Skeletal muscle tissue (tissue), 4 donors: ENCODE results near the gene SPN. TPM values are rescaled to one million over a fixed set of nuclear protein-coding genes. Genes with fewer than 3 reads are reported as not detected.
"Not testable (repeated sequence)": the region's sequence is repeated elsewhere in the genome, so short reads cannot be mapped to it uniquely, and the experiment has no call there.

Source experiments
- H3K27ac ChIP-seq: one replicate; pipeline ENCODE4 v1.7.0; 2013; ENCODE audit warnings: mild to moderate bottlenecking, low read depth, low read length, inconsistent platforms
- H3K27me3 ChIP-seq, 3 donors: one replicate each; pipeline ENCODE4 v1.7.0; 2013; ENCODE audit warnings: low read length in 3 of 3; ENCODE audit not compliant: control insufficient read depth in 3 of 3, insufficient read depth in 3 of 3
- H3K36me3 ChIP-seq, 3 donors: one replicate each; pipeline ENCODE4 v1.7.0; 2013; ENCODE audit warnings: low read length in 3 of 3; ENCODE audit not compliant: control insufficient read depth in 3 of 3, insufficient read depth in 3 of 3
- H3K4me1 ChIP-seq, 3 donors: one replicate each; pipeline ENCODE4 v1.7.0; 2013; ENCODE audit warnings: low read length in 3 of 3, mild to moderate bottlenecking in 3 of 3; ENCODE audit not compliant: control insufficient read depth in 3 of 3, insufficient read depth in 3 of 3
- H3K4me3 ChIP-seq, 3 donors: one replicate each; pipeline ENCODE4 v1.7.0; 2013; ENCODE audit warnings: low read length in 3 of 3
- H3K9ac ChIP-seq, 3 donors: one replicate each; pipeline ENCODE4 v1.7.0; 2013; ENCODE audit warnings: low read length in 3 of 3, mild to moderate bottlenecking in 3 of 3, moderate library complexity in 2 of 3, low read depth in 1 of 3
- H3K9me3 ChIP-seq, 3 donors: one replicate each; pipeline ENCODE4 v1.7.0; 2013; ENCODE audit warnings: low read length in 3 of 3; ENCODE audit not compliant: control insufficient read depth in 3 of 3
- total RNA-seq: library from RNA; depleted of rRNA; stranded (reverse); fragments of >200 nt; gene quantifications from one replicate; pipeline ENCODE4 v1.2.3, GENCODE V29; 2014
- donor health status: Osteomylitis.

The SPN gene
- total RNA-seq, 1 donor from 2014 or later: 1.0 TPM

- not testable (repeated sequence) for H3K4me1 ChIP-seq, H3K9ac ChIP-seq, H3K36me3 ChIP-seq, H3K9me3 ChIP-seq, H3K4me3 ChIP-seq, H3K27ac ChIP-seq, H3K27me3 ChIP-seq
Observed at GRCh38 chr16:29628707-29629106, 34.3 kb upstream of the SPN start.

- not testable (repeated sequence) for H3K27ac ChIP-seq, H3K36me3 ChIP-seq, H3K9me3 ChIP-seq, H3K4me3 ChIP-seq, H3K4me1 ChIP-seq, H3K9ac ChIP-seq, H3K27me3 ChIP-seq
Observed at GRCh38 chr16:29629318-29629717, 33.7 kb upstream of the SPN start.

- not testable (repeated sequence) for H3K36me3 ChIP-seq, H3K9me3 ChIP-seq, H3K4me3 ChIP-seq, H3K27me3 ChIP-seq, H3K9ac ChIP-seq, H3K27ac ChIP-seq, H3K4me1 ChIP-seq
Observed at GRCh38 chr16:29631658-29632057, 31.4 kb upstream of the SPN start.

- H3K9me3 ChIP-seq, H3K27ac ChIP-seq, H3K4me3 ChIP-seq, H3K4me1 ChIP-seq, H3K36me3 ChIP-seq, H3K27me3 ChIP-seq, H3K9ac ChIP-seq: not testable (repeated sequence)
Observed at GRCh38 chr16:29635902-29636301, 27.1 kb upstream of the SPN start.

- H3K36me3 ChIP-seq, H3K4me3 ChIP-seq, H3K27ac ChIP-seq, H3K27me3 ChIP-seq, H3K4me1 ChIP-seq, H3K9ac ChIP-seq, H3K9me3 ChIP-seq: not testable (repeated sequence)
Observed at GRCh38 chr16:29636368-29636767, 26.7 kb upstream of the SPN start.

GRCh38 chr16:29638751-29639150, 24.3 kb upstream of the SPN start:
- H3K27ac ChIP-seq, H3K4me3 ChIP-seq, H3K9ac ChIP-seq, H3K4me1 ChIP-seq, H3K36me3 ChIP-seq, H3K9me3 ChIP-seq, H3K27me3 ChIP-seq: not testable (repeated sequence)

GRCh38 chr16:29641561-29641960, 21.5 kb upstream of the SPN start:
- no peaks in the 10 kb centered on the region for H3K9me3 ChIP-seq
- no peak overlapping the region for H3K27ac ChIP-seq
- no peak overlapping the region for H3K9ac ChIP-seq
- no peak overlapping the region for H3K4me3 ChIP-seq
- H3K27me3 ChIP-seq: no peaks in the 10 kb centered on the region
- no peaks in the 10 kb centered on the region for H3K4me1 ChIP-seq
- H3K36me3 ChIP-seq: no peaks in the 10 kb centered on the region

GRCh38 chr16:29643596-29643995, 19.5 kb upstream of the SPN start:
- Histone ChIP-seq H3K9me3 (no peaks in the 10 kb centered on the region), H3K9ac (no peak overlapping the region), H3K27ac (no peak overlapping the region), H3K4me1 (no peaks in the 10 kb centered on the region), H3K27me3 (no peaks in the 10 kb centered on the region), H3K4me3 (no peak overlapping the region), H3K36me3 (no peaks in the 10 kb centered on the region)

- no peak overlapping the region for H3K27ac ChIP-seq
- no peaks in the 10 kb centered on the region for H3K27me3 ChIP-seq
- no peaks in the 10 kb centered on the region for H3K9me3 ChIP-seq
- H3K9ac ChIP-seq: no peak overlapping the region
- no peak overlapping the region for H3K4me3 ChIP-seq
- H3K4me1 ChIP-seq: no peaks in the 10 kb centered on the region
- H3K36me3 ChIP-seq: no peaks in the 10 kb centered on the region
Observed at GRCh38 chr16:29644338-29644857, 18.6 kb upstream of the SPN start.

- Histone ChIP-seq H3K9ac (no peak overlapping the region), H3K4me1 (no peaks in the 10 kb centered on the region), H3K27ac (no peak overlapping the region), H3K27me3 (no peaks in the 10 kb centered on the region), H3K9me3 (no peaks in the 10 kb centered on the region), H3K4me3 (no peak overlapping the region), H3K36me3 (no peaks in the 10 kb centered on the region)
Observed at GRCh38 chr16:29644973-29645693, 17.9 kb upstream of the SPN start.
